Endothelial cell (in vitro differentiated cells): Measurements from ENCODE around the gene ACKR2. TPM values are rescaled to one million over a fixed set of nuclear protein-coding genes. Genes with fewer than 3 reads are reported as not detected.

Source experiments
- DNase-seq: peaks from one replicate; pipeline ENCODE4 v3.0.0; 2021; ENCODE audit warnings: low spot score
- H3K27ac Mint-ChIP-seq: one replicate; pipeline ENCODE4 v1.8.0; 2021; ENCODE audit warnings: mixed read lengths, inconsistent platforms; ENCODE audit not compliant: unreplicated experiment
- H3K27me3 Mint-ChIP-seq: one replicate; pipeline ENCODE4 v1.8.0; 2021; ENCODE audit warnings: mild to moderate bottlenecking, moderate library complexity, mixed read lengths, inconsistent platforms; ENCODE audit not compliant: unreplicated experiment
- H3K36me3 Mint-ChIP-seq: one replicate; pipeline ENCODE4 v1.8.0; 2021; ENCODE audit warnings: mild to moderate bottlenecking, low read depth, mixed read lengths, inconsistent platforms; ENCODE audit not compliant: unreplicated experiment
- H3K4me1 Mint-ChIP-seq: one replicate; pipeline ENCODE4 v1.8.0; 2021; ENCODE audit warnings: mild to moderate bottlenecking, mixed read lengths, inconsistent platforms; ENCODE audit not compliant: unreplicated experiment
- H3K4me3 Mint-ChIP-seq: one replicate; pipeline ENCODE4 v1.8.0; 2021; ENCODE audit warnings: mild to moderate bottlenecking, mixed read lengths, inconsistent platforms; ENCODE audit not compliant: unreplicated experiment
- H3K9me3 Mint-ChIP-seq: one replicate; pipeline ENCODE4 v1.8.0; 2021; ENCODE audit warnings: mixed read lengths, inconsistent platforms; ENCODE audit not compliant: unreplicated experiment
- total RNA-seq: library from RNA; stranded (reverse); fragmentation: NEBNext Ultra II Directional; extraction: Animal tissue kit (Norgen Biotek cat#: 25700); gene quantifications from one replicate; pipeline ENCODE4 v1.2.1, GENCODE V29; 2021; ENCODE audit not compliant: unreplicated experiment
- TF ChIP-seq, protein P1 (sequence below): fragments of 200-600 bp; sonication (generic); IDR thresholded peaks from one replicate; pipeline ENCODE4 v1.5.0; 2021; ENCODE audit warnings: antibody characterized with exemption; ENCODE audit not compliant: unreplicated experiment

The ACKR2 gene
- total RNA-seq, 1 donor from 2014 or later = 3.8 TPM

DNA sequence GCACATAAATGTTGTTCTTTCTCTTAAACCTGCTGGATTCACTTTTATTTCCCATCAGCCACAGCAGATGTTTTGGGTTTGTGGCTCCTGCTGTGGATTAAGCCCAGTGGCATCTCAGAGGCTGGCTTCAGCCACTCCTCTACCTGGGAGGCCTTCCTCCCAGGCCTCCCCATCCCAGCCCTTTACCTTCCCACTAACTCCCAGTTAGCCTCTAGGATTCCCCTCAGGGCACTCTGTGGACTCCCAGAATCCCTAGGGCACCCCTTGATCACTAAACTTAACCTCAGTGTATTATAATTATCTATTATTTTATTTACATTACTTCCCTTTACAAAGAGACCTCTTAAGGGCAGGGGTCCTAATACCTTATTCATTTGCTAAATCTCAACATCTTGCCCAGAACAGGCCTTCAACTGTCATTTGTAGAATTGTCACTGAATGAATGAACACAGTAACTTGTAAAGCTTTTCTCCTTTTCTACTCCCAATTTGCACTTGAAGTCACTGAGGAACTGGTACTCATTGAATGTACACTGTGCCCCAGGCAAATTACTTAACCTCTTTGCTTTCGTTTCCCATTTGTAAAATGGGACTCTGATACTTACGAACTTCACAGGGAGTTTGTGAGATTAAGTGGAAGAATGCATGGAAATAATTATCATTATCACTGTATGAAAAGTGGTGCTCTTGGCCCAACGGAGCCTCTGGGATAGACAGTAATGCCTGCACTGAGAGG lies 44.5 kb upstream of the ACKR2 start:
- Mint-ChIP-seq H3K36me3 (no peaks in the 10 kb centered on the region), H3K27me3 (peaks cover 3% of the 10 kb centered on the region), H3K9me3 (no peaks in the 10 kb centered on the region), H3K4me3 (no peak overlapping the region), H3K4me1 (no peaks in the 10 kb centered on the region), H3K27ac (no peak overlapping the region)
- TF ChIP-seq, protein P1, sequence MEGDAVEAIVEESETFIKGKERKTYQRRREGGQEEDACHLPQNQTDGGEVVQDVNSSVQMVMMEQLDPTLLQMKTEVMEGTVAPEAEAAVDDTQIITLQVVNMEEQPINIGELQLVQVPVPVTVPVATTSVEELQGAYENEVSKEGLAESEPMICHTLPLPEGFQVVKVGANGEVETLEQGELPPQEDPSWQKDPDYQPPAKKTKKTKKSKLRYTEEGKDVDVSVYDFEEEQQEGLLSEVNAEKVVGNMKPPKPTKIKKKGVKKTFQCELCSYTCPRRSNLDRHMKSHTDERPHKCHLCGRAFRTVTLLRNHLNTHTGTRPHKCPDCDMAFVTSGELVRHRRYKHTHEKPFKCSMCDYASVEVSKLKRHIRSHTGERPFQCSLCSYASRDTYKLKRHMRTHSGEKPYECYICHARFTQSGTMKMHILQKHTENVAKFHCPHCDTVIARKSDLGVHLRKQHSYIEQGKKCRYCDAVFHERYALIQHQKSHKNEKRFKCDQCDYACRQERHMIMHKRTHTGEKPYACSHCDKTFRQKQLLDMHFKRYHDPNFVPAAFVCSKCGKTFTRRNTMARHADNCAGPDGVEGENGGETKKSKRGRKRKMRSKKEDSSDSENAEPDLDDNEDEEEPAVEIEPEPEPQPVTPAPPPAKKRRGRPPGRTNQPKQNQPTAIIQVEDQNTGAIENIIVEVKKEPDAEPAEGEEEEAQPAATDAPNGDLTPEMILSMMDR = no peak
- no peak for DNase-seq

DNA sequence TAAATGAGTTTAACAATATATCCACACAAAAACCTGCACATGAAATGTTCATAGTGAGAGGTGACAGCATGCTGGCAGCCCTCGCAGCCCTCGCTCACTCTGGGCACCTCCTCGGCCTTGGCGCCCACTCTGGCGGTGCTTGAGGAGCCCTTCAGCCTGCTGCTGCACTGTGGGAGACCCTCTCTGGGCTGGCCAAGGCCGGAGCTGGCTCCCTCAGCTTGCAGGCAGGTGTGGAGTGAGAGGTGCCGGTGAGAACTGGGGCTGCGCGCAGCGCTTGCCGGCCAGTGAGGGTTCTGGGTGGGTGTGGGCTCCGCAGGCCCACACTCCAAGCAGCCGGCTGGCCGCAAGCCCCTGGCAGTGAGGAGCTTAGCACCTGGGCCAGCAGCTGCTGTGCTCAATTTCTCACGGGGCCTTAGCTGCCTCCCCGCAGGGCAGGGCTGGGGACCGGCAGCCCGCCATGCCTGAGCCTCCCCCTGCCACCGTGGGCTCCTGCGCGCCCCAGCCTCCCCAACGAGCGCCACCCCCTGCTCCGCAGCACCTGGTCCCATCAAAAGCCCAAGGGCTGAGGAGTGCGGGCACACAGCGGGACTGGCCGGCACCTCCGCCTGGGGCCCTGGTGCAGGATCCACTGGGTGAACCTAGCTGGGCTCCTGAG lies 39.6 kb upstream of the ACKR2 start:
- Mint-ChIP-seq H3K27me3 (peaks cover 4% of the 10 kb centered on the region), H3K9me3 (no peaks in the 10 kb centered on the region)

DNA sequence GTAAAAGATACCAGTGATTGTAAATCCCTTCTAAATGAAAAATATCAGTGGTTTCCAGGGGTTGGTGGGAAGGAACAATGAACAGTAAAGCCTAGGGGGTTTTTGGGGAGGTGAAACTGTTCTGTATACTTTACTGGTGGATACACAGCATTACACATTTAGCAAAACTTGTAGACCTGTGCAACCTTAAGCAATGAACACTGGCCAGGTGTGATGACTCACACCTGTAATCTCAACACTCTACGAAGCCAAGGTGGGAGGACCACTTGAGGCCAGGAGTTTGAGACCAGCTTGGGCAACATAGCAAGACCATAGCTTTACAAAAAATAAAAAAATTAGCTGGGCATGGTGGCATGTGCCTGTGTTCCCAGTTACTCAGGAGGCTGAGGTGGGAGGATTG lies 38.0 kb upstream of the ACKR2 start:
- Mint-ChIP-seq H3K9me3 (no peaks in the 10 kb centered on the region), H3K27ac (no peak overlapping the region), H3K4me3 (no peak overlapping the region), H3K4me1 (peaks cover 4% of the 10 kb centered on the region), H3K36me3 (no peaks in the 10 kb centered on the region), H3K27me3 (peaks cover 4% of the 10 kb centered on the region)
- no peak for DNase-seq
- TF ChIP-seq, protein P1 = no peak

More for the DNA sequence above, 39.6 kb upstream of the ACKR2 start:
- no peak overlapping the region for H3K27ac Mint-ChIP-seq
- TF ChIP-seq, protein P1 = no peak
- DNase-seq = no peak
- H3K4me1 Mint-ChIP-seq = peaks cover 4% of the 10 kb centered on the region
- H3K4me3 Mint-ChIP-seq = no peak overlapping the region
- no peaks in the 10 kb centered on the region for H3K36me3 Mint-ChIP-seq

DNA sequence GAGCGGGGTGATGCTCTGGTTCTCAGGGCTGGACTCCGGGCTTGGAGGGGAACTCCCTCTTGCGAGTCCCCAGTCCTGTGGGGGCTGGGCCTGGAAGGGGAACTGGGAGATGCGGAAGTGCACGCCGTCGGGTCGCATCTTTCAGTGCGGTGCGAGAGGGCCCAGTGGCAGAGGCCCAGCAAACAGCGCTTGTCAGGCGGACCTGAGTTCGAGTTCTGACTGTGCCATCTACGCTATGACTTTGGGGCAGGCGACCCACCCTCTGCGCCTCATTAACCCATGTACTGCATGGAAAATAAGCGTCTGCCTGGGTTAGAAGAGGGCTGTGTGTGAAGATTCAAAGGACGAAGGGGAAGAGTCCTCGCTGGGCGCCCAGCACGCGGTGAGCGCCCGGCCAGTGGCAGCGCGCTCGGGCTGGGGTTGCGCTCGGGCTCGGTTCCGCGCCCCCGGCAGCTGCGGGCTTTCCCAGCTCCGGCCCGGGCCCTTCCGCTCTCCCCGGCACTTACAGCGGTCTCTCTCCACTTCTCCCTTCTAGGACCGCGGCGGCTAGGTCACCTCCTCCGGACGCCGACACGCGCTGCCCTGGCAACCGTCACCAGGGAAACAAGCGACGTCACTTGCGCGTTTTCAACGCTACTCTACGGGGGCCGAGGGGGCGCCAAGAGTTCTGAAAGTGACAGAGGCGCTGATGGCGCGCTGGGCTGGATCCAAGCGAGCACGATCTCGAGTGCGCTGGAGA lies 36.4 kb upstream of the ACKR2 start, which contains the start of gene CCDC13:
Gene CCDC13 (minus strand): TSS at position 584 of the 739 bp plus-strand sequence. CDS start 14,908 bp downstream, outside the sequence.
- peak; percentile 95 for DNase-seq
- no peaks in the 10 kb centered on the region for H3K36me3 Mint-ChIP-seq
- H3K27me3 Mint-ChIP-seq = peaks cover 4% of the 10 kb centered on the region
- peak within 1 kb of the TSS; percentile 93 for H3K27ac Mint-ChIP-seq
- no peaks in the 10 kb centered on the region for H3K9me3 Mint-ChIP-seq
- H3K4me3 Mint-ChIP-seq = peak within 1 kb of the TSS; percentile 88
- TF ChIP-seq, protein P1 = no peak
- peaks cover 4% of the 10 kb centered on the region for H3K4me1 Mint-ChIP-seq

DNA sequence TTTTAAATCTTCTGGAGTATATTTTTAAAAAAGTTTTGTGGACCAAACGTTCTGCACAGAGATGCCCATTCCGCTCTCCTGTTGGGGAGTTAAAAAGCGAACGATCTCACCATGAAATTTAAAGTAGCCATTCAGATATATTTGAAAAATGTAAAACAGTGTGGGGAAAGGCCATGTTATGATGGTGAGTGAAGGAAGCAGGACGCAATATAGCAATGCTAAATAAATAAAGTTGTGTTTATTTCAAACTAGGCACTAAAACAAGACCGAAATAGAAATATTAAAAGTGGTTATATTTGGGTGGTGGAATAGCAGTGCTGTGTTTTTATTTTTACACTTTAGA lies 35.9 kb upstream of the ACKR2 start:
- H3K36me3 Mint-ChIP-seq = no peaks in the 10 kb centered on the region
- TF ChIP-seq, protein P1 = no peak
- peak overlapping the region; percentile 88 for H3K4me3 Mint-ChIP-seq

More for the DNA sequence above, 35.9 kb upstream of the ACKR2 start:
- Mint-ChIP-seq H3K4me1 (peaks cover 4% of the 10 kb centered on the region), H3K27ac (peak overlapping the region; percentile 88), H3K27me3 (peaks cover 4% of the 10 kb centered on the region), H3K9me3 (no peaks in the 10 kb centered on the region)
- no peak for DNase-seq
